ENCODE measurements around the gene SORD. TPM values are rescaled to one million over a fixed set of nuclear protein-coding genes. Genes with fewer than 3 reads are reported as not detected.
"Not testable (repeated sequence)": the region's sequence is repeated elsewhere in the genome, so short reads cannot be mapped to it uniquely, and the experiment has no call there.

Gene SORD
- total RNA-seq, 1 donor from 2014 or later = 36.7 TPM

DNA sequence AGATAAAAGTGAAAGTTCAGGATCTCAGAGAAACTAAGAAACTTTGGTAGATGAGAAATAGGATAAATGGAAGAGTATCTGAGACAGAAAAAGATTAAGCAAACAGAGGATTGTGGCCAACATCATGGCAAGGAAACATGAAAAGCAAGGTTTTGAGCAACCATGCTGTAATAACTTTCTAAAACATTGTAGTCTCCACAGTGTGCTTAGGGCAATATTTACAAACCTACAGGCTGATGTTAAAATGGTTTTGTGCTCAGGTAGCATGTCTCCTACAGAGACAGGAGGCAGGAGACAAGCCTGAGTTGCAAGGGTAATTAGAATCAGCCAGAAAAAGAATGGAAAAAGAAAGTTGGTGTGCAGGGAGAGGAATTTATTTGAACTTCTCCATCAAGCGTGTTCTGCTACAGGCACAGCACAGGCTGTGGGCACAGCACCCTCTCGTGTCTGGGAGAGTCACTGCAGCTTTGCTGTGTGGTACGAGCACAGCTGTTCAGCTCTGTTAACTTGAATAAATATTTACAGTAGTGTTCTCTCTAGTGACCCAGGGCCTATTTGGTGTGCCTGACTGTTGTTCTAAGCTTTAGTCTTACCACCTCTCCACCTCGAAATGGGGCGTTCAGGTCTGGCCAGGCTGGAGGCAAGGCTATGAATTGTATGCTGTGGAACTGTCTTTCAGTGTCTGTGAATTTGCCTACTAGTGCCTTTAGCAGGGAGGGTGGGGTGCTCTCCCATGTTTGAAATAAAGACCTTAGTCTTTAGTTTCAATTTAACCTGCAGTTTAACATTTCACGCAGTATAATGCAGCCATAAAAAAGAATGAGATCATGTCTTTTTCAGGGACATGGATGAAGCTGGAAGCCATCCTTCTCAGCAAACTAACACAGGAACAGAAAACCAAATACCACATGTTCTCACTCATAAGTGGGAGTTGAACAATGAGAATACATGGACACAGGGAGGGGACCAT is 14.1 kb downstream of the SORD start:
- TF ChIP-seq, protein P1, sequence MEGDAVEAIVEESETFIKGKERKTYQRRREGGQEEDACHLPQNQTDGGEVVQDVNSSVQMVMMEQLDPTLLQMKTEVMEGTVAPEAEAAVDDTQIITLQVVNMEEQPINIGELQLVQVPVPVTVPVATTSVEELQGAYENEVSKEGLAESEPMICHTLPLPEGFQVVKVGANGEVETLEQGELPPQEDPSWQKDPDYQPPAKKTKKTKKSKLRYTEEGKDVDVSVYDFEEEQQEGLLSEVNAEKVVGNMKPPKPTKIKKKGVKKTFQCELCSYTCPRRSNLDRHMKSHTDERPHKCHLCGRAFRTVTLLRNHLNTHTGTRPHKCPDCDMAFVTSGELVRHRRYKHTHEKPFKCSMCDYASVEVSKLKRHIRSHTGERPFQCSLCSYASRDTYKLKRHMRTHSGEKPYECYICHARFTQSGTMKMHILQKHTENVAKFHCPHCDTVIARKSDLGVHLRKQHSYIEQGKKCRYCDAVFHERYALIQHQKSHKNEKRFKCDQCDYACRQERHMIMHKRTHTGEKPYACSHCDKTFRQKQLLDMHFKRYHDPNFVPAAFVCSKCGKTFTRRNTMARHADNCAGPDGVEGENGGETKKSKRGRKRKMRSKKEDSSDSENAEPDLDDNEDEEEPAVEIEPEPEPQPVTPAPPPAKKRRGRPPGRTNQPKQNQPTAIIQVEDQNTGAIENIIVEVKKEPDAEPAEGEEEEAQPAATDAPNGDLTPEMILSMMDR (IDR thresholded peaks at IDR 0.05) = peak; percentile 75
- H3K27me3 Mint-ChIP-seq (ENCODE audit: insufficient read depth, low read depth); H3K4me3 ChIP-seq; H3K36me3 Mint-ChIP-seq; H3K4me2 ChIP-seq; H3F3A ChIP-seq (ENCODE audit: low read depth); H3K79me2 ChIP-seq (ENCODE audit: low read depth); H3K27ac Mint-ChIP-seq; H2AFZ ChIP-seq (replicated peaks); H3K27ac ChIP-seq; H3K4me1 Mint-ChIP-seq; H3K36me3 ChIP-seq; H3K9ac ChIP-seq; H3K4me1 ChIP-seq; H3K27me3 ChIP-seq; H4K20me1 ChIP-seq (ENCODE audit: low read depth); H3K9me3 Mint-ChIP-seq; H3K4me3 Mint-ChIP-seq; H3K9me3 ChIP-seq (ENCODE audit: low read depth): not testable (repeated sequence)
- peak; percentile 72 for DNase-seq (ENCODE audit: low spot score)

DNA sequence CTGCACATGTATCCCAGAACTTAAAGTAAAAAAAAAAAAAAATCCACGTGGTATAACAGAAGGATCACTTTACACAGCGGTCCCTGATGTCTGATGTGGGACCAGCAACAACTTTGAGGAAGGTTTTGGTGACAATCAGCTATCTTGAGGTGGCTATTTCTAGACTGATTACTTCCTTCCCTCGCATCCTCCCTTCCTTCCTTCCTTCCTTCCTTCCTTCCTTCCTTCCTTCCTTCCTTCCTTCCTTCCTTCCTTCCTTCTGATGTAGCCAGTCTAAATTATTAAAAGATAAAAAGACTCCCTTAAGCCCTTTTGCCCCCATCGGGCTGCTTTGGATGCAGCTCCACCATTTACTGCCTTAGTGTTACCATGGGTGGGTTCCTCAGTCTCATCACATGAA is 14.9 kb downstream of the SORD start:
- peaks cover 9% of the 10 kb centered on the region for H3K36me3 Mint-ChIP-seq
- DNase-seq (ENCODE audit: low spot score) = no peak
- Histone ChIP-seq H2AFZ (replicated peaks) (no peak overlapping the region), H4K20me1 (ENCODE audit: low read depth) (no peaks in the 10 kb centered on the region), H3K9ac (no peak overlapping the region), H3K9me3 (ENCODE audit: low read depth) (no peaks in the 10 kb centered on the region), H3K4me3 (no peak overlapping the region), H3K4me2 (no peak overlapping the region), H3F3A (ENCODE audit: low read depth) (no peaks in the 10 kb centered on the region), H3K4me1 (no peaks in the 10 kb centered on the region), H3K27me3 (no peaks in the 10 kb centered on the region), H3K27ac (no peak overlapping the region), H3K36me3 (no peaks in the 10 kb centered on the region), H3K79me2 (ENCODE audit: low read depth) (no peaks in the 10 kb centered on the region)
- H3K4me3 Mint-ChIP-seq = no peak overlapping the region
- H3K27ac Mint-ChIP-seq = no peak overlapping the region
- TF ChIP-seq EZH2 (IDR thresholded peaks at IDR 0.05) (no peak), EZH2phosphoT487 (IDR thresholded peaks at IDR 0.05) (no peak)
- TF ChIP-seq, protein P1 (IDR thresholded peaks at IDR 0.05) = no peak
- H3K4me1 Mint-ChIP-seq = no peaks in the 10 kb centered on the region
- H3K27me3 Mint-ChIP-seq (ENCODE audit: insufficient read depth, low read depth) = no peaks in the 10 kb centered on the region
- no peaks in the 10 kb centered on the region for H3K9me3 Mint-ChIP-seq

DNA sequence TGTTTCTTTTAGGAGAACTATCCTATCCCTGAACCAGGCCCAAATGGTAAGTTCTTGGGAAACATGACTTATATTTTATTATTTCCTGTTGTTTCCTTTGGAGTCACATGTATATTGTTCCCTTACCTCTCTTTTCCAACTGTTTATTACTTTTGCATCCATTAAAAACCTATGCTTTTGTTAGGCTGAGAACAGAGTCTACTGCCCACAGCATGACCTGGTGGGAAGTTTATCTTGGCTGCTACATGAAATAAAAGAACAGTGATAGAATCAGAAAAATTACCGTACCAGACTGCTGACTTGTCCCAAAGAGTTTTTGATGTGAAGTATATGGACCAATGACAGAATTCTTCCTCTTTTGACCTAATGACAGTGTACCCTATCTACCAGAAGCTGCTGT is 17.4 kb downstream of the SORD start:
- H3K27ac Mint-ChIP-seq; H3K27ac ChIP-seq; H3F3A ChIP-seq (ENCODE audit: low read depth); H2AFZ ChIP-seq (replicated peaks); H3K36me3 ChIP-seq; H3K4me3 ChIP-seq; H3K4me1 Mint-ChIP-seq; DNase-seq (ENCODE audit: low spot score); H3K4me3 Mint-ChIP-seq; H3K36me3 Mint-ChIP-seq; H3K9me3 ChIP-seq (ENCODE audit: low read depth); H3K9ac ChIP-seq; H4K20me1 ChIP-seq (ENCODE audit: low read depth); H3K27me3 Mint-ChIP-seq (ENCODE audit: insufficient read depth, low read depth); H3K4me2 ChIP-seq; H3K4me1 ChIP-seq; H3K27me3 ChIP-seq; H3K9me3 Mint-ChIP-seq; H3K79me2 ChIP-seq (ENCODE audit: low read depth): not testable (repeated sequence)

DNA sequence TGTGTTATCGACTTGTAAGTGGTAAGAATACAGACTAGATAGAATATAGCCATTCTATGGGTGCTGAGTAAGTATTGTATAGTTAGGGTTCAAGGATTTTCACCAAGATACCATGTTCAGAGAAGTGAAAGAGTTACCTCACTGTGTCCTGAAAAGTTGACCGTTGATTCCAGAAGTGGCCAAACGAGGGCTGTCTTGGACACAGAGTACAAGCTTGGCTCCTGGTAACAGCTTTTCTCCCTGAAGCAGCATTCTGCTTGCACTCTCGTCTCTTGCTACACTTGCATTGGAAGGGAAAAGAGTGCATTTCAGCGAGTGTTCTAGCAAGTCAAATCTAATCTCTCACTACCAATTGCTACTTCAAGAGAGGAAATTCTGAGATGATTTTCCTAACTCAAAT is 18.5 kb downstream of the SORD start:
- H4K20me1 ChIP-seq (ENCODE audit: low read depth); H3F3A ChIP-seq (ENCODE audit: low read depth); H3K9me3 Mint-ChIP-seq; H2AFZ ChIP-seq (replicated peaks); H3K4me1 Mint-ChIP-seq; DNase-seq (ENCODE audit: low spot score); H3K4me3 ChIP-seq; H3K79me2 ChIP-seq (ENCODE audit: low read depth); H3K27me3 ChIP-seq; H3K9me3 ChIP-seq (ENCODE audit: low read depth); H3K27ac ChIP-seq; H3K27ac Mint-ChIP-seq; H3K4me1 ChIP-seq; H3K4me3 Mint-ChIP-seq; H3K4me2 ChIP-seq; H3K36me3 Mint-ChIP-seq; H3K36me3 ChIP-seq; H3K9ac ChIP-seq; H3K27me3 Mint-ChIP-seq (ENCODE audit: insufficient read depth, low read depth): not testable (repeated sequence)

DNA sequence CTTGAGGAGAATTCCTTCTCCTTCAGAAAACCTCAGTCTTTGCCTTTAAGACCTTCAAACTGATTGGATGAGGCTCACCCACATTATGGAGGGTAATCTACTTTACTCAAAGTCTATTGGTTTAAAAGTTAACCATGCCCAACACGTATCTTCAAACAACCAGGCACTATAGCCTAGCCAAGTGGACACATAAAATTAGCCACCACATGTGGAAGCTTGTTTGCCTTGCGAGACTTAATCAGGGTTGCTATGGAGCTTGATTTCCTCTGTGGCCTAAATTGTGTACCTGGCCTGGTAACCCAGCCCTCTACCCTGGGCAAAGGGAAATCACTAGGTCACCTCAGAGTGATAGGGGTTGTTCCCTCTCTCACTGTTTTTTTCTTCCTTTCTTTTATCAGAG is 19.9 kb downstream of the SORD start:
- H3K9ac ChIP-seq; H3K4me1 ChIP-seq; H2AFZ ChIP-seq (replicated peaks); H3K27ac ChIP-seq; H3K9me3 Mint-ChIP-seq; H4K20me1 ChIP-seq (ENCODE audit: low read depth); DNase-seq (ENCODE audit: low spot score); H3K9me3 ChIP-seq (ENCODE audit: low read depth); H3K79me2 ChIP-seq (ENCODE audit: low read depth); H3K27ac Mint-ChIP-seq; H3K4me1 Mint-ChIP-seq; H3K36me3 Mint-ChIP-seq; H3K4me3 Mint-ChIP-seq; H3K4me2 ChIP-seq; H3K27me3 Mint-ChIP-seq (ENCODE audit: insufficient read depth, low read depth); H3K4me3 ChIP-seq; H3K27me3 ChIP-seq; H3K36me3 ChIP-seq; H3F3A ChIP-seq (ENCODE audit: low read depth): not testable (repeated sequence)

DNA sequence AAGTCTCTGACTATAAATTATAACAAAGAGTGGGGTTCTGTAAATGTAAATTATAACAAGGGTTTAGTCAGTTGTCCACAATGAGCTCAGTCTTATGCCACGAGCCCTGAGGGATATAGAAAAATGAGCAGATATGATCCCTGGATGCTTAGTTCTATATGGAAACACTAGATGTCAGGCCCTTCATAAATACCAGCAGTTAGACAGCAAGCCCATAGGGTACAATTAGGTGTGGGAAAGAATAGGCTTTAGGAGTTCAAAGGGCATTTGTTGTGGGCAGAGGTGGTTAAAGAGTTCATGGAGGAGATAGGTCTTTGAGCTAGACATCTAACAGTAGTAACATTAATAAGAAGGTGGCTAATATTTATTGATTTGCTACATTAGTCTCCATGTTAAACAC is 21.3 kb downstream of the SORD start:
- not testable (repeated sequence) for H3K4me1 Mint-ChIP-seq; H2AFZ ChIP-seq (replicated peaks); DNase-seq (ENCODE audit: low spot score); H3K9ac ChIP-seq; H3K4me3 ChIP-seq; H3K36me3 ChIP-seq; H3K27ac ChIP-seq; H3K9me3 ChIP-seq (ENCODE audit: low read depth); H3K79me2 ChIP-seq (ENCODE audit: low read depth); H3K27me3 Mint-ChIP-seq (ENCODE audit: insufficient read depth, low read depth); H3K27ac Mint-ChIP-seq; H3K4me3 Mint-ChIP-seq; H3K27me3 ChIP-seq; H3K9me3 Mint-ChIP-seq; H3K4me1 ChIP-seq; H4K20me1 ChIP-seq (ENCODE audit: low read depth); H3F3A ChIP-seq (ENCODE audit: low read depth); H3K4me2 ChIP-seq
- peaks cover 15% of the 10 kb centered on the region for H3K36me3 Mint-ChIP-seq
